ENCODE results near the gene MALAT1.

MALAT1 gene

DNA sequence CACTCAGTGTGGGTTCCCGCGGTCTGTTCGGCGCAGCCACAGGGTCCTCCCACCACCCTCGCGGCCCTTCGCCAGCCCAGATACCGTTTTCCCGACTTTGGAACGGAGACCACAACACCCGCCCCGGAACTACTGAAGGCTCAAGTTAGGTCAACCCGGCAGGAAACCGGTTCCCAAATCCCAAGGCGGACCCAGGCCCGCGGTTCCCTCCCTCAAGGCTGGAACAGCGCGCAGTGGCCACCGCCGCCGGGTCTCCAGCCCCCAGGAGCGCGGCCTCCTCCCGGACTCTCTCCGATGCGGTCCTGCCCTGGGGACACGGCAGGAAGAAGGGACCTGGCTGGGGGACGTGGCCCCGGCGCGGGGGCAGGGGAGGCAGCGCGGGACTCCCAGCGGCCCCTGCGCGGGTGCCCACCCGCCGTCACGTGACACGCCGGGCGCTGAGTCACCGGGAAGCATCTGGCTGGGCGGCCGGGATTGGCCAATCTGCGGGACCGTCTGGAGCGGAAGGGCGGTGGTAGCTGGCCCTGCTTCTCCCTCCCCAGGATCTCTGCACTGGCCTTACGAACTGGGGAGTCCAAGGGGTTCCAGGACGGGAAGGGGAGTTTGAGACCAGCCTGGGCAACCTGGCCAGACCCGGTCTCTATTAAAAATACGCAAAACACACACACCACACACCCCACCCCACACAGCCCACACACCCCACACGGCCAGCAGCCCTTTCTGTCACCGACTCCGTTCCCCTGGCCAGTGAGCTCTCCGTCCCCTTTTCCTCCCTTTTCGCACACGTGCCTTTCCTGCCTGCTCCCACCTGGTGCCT is 21.5 kb upstream of the MALAT1 start:
- Histone ChIP-seq H3K4me2 (ENCODE audit: low read length) (peak overlapping the region; percentile 97), H3K27me3 (ENCODE audit: insufficient read depth, low read length) (no peaks in the 10 kb centered on the region), H4K20me1 (ENCODE audit: insufficient read depth, low read length) (no peaks in the 10 kb centered on the region), H3K4me3 (ENCODE audit: low read depth, low read length, poor library complexity, severe bottlenecking) (peak overlapping the region; percentile 76), H3K9me3 (ENCODE audit: low read length) (no peaks in the 10 kb centered on the region), H3K36me3 (ENCODE audit: insufficient read depth, low read length) (no peaks in the 10 kb centered on the region), H3K9me2 (ENCODE audit: low read depth, low read length) (no peaks in the 10 kb centered on the region), H3K9ac (ENCODE audit: low read length) (peak overlapping the region; percentile 96), H3F3A (ENCODE audit: insufficient read depth, low read length) (peaks cover 11% of the 10 kb centered on the region), H3K27ac (ENCODE audit: low read depth, low read length, poor library complexity, severe bottlenecking) (peak overlapping the region; percentile 90), H3K79me2 (ENCODE audit: insufficient read depth, low read length) (no peaks in the 10 kb centered on the region), H3K4me1 (ENCODE audit: insufficient read depth, low read length, severe bottlenecking) (peaks cover 42% of the 10 kb centered on the region), H2AFZ (ENCODE audit: low read length) (no peak overlapping the region)
- TF ChIP-seq, protein P1, sequence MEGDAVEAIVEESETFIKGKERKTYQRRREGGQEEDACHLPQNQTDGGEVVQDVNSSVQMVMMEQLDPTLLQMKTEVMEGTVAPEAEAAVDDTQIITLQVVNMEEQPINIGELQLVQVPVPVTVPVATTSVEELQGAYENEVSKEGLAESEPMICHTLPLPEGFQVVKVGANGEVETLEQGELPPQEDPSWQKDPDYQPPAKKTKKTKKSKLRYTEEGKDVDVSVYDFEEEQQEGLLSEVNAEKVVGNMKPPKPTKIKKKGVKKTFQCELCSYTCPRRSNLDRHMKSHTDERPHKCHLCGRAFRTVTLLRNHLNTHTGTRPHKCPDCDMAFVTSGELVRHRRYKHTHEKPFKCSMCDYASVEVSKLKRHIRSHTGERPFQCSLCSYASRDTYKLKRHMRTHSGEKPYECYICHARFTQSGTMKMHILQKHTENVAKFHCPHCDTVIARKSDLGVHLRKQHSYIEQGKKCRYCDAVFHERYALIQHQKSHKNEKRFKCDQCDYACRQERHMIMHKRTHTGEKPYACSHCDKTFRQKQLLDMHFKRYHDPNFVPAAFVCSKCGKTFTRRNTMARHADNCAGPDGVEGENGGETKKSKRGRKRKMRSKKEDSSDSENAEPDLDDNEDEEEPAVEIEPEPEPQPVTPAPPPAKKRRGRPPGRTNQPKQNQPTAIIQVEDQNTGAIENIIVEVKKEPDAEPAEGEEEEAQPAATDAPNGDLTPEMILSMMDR (IDR thresholded peaks at IDR 0.05; ENCODE audit: low read length) = no peak
- no peak for TF ChIP-seq EZH2 (IDR thresholded peaks at IDR 0.05; ENCODE audit: borderline replicate concordance, low read length)

DNA sequence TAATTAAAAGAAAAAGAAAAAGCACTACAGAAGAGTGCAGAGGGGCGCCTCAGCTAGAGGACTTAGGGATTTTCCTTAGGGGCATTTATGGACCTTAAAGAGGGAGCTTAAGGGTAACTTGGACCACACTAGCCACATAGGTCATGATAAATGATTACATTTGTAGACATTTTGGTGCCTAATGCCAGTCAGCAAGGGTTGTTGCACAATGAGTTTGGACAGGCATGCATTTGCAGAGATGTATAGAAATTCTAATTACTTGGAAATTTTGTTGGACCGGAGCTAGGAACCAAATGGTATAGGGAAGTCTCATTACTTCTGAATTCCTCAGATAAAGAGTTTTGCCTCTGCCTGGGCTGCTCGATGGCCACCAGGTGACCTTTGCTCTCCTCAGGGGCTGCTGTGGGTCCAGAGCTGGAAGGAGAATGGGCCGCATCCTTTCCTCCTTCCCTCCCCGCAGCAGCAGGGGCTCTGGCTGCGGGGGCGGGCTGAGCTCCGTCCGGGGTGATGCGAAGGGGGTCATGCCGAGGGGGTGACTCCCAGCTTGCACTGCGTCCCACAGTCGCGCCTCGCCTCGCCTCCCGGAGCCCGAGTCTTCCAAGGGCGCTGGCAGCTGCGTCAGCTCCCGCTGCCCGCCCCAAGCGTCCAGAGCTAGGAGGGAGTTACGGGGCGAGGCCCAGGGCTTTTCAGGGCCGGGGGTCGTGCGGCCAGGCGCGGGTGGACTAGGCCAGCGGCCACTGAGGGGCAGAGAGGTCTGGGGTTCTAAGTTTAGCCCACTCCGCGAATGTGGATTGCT is 20.3 kb upstream of the MALAT1 start:
- Histone ChIP-seq H3K9ac (ENCODE audit: low read length) (no peak overlapping the region), H3F3A (ENCODE audit: insufficient read depth, low read length) (peaks cover 11% of the 10 kb centered on the region), H3K36me3 (ENCODE audit: insufficient read depth, low read length) (no peaks in the 10 kb centered on the region), H3K4me2 (ENCODE audit: low read length) (no peak overlapping the region), H3K4me1 (ENCODE audit: insufficient read depth, low read length, severe bottlenecking) (peaks cover 47% of the 10 kb centered on the region), H4K20me1 (ENCODE audit: insufficient read depth, low read length) (no peaks in the 10 kb centered on the region), H3K4me3 (ENCODE audit: low read depth, low read length, poor library complexity, severe bottlenecking) (no peak overlapping the region), H3K9me3 (ENCODE audit: low read length) (no peaks in the 10 kb centered on the region), H3K9me2 (ENCODE audit: low read depth, low read length) (no peaks in the 10 kb centered on the region), H2AFZ (ENCODE audit: low read length) (no peak overlapping the region), H3K27me3 (ENCODE audit: insufficient read depth, low read length) (no peaks in the 10 kb centered on the region), H3K27ac (ENCODE audit: low read depth, low read length, poor library complexity, severe bottlenecking) (no peak overlapping the region), H3K79me2 (ENCODE audit: insufficient read depth, low read length) (no peaks in the 10 kb centered on the region)
- no peak for TF ChIP-seq EZH2 (IDR thresholded peaks at IDR 0.05; ENCODE audit: borderline replicate concordance, low read length)
- TF ChIP-seq, protein P1 (IDR thresholded peaks at IDR 0.05; ENCODE audit: low read length) = no peak

DNA sequence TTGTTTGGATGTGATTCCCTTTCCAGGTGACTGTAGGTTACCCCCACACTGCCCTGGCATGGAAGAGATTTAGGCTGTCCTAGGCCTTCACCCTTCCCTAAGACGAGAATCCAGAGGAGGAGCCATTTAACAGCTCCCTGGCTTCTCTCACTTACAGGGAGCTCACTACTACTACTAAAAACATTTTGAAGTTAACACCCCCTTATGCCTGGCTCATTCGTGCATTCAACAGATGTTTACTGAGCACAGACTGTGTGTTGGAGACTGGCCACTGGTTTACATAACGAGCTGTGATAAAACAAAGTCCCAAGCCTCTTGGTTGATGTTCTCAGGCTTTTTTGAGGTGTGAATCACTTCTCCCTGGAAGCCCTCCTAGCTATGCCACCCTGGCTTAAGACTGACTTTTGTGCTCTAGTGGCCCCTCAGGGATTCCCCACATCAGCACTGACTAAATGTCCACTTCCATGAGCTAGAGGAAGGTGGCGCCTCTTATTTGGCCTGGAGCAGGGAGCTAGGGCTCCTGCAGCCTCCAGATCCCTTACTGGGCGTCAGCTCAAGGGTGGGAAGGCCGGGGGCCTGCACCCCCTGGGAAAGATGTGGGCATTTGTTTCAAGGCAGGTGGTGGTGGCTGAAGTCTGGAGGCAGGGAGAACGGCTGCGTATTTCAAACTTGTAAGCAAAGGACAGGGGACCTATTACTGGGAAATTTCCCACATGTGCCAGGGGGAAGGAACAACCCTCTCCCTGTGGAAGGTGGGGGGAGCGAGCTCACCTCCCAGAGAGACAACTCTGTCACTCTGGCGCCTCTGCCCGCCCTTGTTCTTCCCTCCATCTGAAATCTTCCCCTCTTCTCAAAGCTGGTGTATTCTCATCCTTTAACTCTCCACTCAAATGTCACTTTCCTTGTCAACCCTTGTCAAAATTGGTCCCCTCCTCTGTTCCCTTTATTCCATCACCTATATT is 19.4 kb upstream of the MALAT1 start:
- Histone ChIP-seq H3K4me2 (ENCODE audit: low read length) (no peak overlapping the region), H3F3A (ENCODE audit: insufficient read depth, low read length) (peaks cover 11% of the 10 kb centered on the region), H2AFZ (ENCODE audit: low read length) (no peak overlapping the region), H3K9me2 (ENCODE audit: low read depth, low read length) (no peaks in the 10 kb centered on the region), H3K4me3 (ENCODE audit: low read depth, low read length, poor library complexity, severe bottlenecking) (no peak overlapping the region), H3K36me3 (ENCODE audit: insufficient read depth, low read length) (no peaks in the 10 kb centered on the region), H3K27ac (ENCODE audit: low read depth, low read length, poor library complexity, severe bottlenecking) (peak overlapping the region; percentile 19), H4K20me1 (ENCODE audit: insufficient read depth, low read length) (no peaks in the 10 kb centered on the region), H3K79me2 (ENCODE audit: insufficient read depth, low read length) (no peaks in the 10 kb centered on the region), H3K4me1 (ENCODE audit: insufficient read depth, low read length, severe bottlenecking) (peaks cover 49% of the 10 kb centered on the region), H3K27me3 (ENCODE audit: insufficient read depth, low read length) (no peaks in the 10 kb centered on the region), H3K9me3 (ENCODE audit: low read length) (no peaks in the 10 kb centered on the region), H3K9ac (ENCODE audit: low read length) (peak overlapping the region; percentile 4; the same call in 1 of the 2 replicates)
- TF ChIP-seq, protein P1 (IDR thresholded peaks at IDR 0.05; ENCODE audit: low read length) = 0 out of 2 replicates have a peak, but pooled peaks have one; percentile 11
- no peak for TF ChIP-seq EZH2 (IDR thresholded peaks at IDR 0.05; ENCODE audit: borderline replicate concordance, low read length)
